ENCODE data around the gene MIOX. TPM values are rescaled to one million over a fixed set of nuclear protein-coding genes. Genes with fewer than 3 reads are reported as not detected.

The MIOX gene
- polyA plus RNA-seq, 1 donor from 2014 or later = not detected

DNA sequence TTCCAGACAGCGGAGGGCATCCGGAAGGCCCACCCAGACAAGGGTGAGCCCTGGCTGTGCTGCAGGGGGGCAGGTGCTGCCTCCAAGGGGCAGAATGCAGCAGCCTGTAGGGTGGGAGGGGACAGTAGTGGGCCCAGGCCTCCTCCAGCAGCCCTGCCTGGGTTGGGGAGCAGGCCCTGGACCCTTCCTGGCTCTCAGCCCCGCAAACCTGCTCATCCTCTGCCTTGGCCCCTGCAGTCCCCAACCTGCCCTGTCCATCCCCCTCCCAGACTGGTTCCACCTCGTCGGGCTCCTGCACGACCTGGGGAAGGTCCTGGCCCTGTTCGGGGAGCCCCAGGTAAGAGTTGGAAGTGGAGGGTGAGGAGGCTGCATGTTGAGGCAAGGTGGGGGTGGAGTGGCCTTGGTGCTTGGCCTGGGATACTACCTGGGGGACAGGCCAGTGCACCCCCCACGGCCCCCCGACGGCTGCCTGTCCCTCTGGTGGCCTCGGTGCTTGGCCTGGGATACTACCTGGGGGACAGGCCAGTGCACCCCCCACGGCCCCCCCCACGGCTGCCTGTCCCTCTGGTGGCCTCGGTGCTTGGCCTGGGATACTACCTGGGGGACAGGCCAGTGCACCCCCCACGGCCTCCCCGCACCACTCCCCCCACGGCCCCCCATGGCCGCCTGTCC is 1.5 kb downstream of the MIOX start:
- Histone ChIP-seq H2AFZ (ENCODE audit: low read depth, low read length) (no peak overlapping the region), H3K36me3 (ENCODE audit: insufficient read depth, low read length) (no peaks in the 10 kb centered on the region), H3K27me3 (ENCODE audit: insufficient read depth, low read depth, low read length) (no peaks in the 10 kb centered on the region), H3K4me2 (ENCODE audit: low read length) (no peak overlapping the region), H4K20me1 (ENCODE audit: insufficient read depth) (no peaks in the 10 kb centered on the region), H3K4me3 (ENCODE audit: low read length) (no peak overlapping the region), H3K9me3 (ENCODE audit: low read length) (no peaks in the 10 kb centered on the region), H3K27ac (ENCODE audit: low read length) (no peak overlapping the region), H3K79me2 (replicated peaks; ENCODE audit: insufficient read depth, low read length) (no peaks in the 10 kb centered on the region), H3K9ac (ENCODE audit: low read length) (no peak overlapping the region), H3F3A (ENCODE audit: insufficient read depth, low read length, poor library complexity, severe bottlenecking) (no peaks in the 10 kb centered on the region), H3K9me2 (ENCODE audit: insufficient read depth, low read length) (no peaks in the 10 kb centered on the region)
- TF ChIP-seq EZH2 (IDR thresholded peaks at IDR 0.05; ENCODE audit: borderline replicate concordance, insufficient read depth, low read length, poor library complexity, severe bottlenecking) = no peak
- TF ChIP-seq SMC3 (conservative IDR thresholded peaks at IDR 0.05; ENCODE audit: poor library complexity) = no peak
- no peak for TF ChIP-seq POLR2AphosphoS5 (IDR thresholded peaks at IDR 0.05)
- no peak for TF ChIP-seq TAF1 (IDR thresholded peaks at IDR 0.05; ENCODE audit: low read depth)
- TF ChIP-seq, protein P1, sequence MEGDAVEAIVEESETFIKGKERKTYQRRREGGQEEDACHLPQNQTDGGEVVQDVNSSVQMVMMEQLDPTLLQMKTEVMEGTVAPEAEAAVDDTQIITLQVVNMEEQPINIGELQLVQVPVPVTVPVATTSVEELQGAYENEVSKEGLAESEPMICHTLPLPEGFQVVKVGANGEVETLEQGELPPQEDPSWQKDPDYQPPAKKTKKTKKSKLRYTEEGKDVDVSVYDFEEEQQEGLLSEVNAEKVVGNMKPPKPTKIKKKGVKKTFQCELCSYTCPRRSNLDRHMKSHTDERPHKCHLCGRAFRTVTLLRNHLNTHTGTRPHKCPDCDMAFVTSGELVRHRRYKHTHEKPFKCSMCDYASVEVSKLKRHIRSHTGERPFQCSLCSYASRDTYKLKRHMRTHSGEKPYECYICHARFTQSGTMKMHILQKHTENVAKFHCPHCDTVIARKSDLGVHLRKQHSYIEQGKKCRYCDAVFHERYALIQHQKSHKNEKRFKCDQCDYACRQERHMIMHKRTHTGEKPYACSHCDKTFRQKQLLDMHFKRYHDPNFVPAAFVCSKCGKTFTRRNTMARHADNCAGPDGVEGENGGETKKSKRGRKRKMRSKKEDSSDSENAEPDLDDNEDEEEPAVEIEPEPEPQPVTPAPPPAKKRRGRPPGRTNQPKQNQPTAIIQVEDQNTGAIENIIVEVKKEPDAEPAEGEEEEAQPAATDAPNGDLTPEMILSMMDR (IDR thresholded peaks at IDR 0.05; ENCODE audit: poor library complexity, severe bottlenecking) = no peak
- no peak for TF ChIP-seq REST (IDR thresholded peaks at IDR 0.05; ENCODE audit: borderline replicate concordance)
- TF ChIP-seq EP300 (conservative IDR thresholded peaks at IDR 0.05; ENCODE audit: poor library complexity, severe bottlenecking) = no peak
- no peak for TF ChIP-seq RAD21 (conservative IDR thresholded peaks at IDR 0.05)
- no peak for TF ChIP-seq MXI1 (conservative IDR thresholded peaks at IDR 0.05; ENCODE audit: poor library complexity, severe bottlenecking)

- H3K27ac ChIP-seq (ENCODE audit: low read length) = no peak overlapping the region
- no peak overlapping the region for H3K9ac ChIP-seq (ENCODE audit: low read length)
- H3K27me3 ChIP-seq (ENCODE audit: insufficient read depth, low read depth, low read length) = no peaks in the 10 kb centered on the region
Measured at GRCh38 chr22:50488886-50489285, 2.2 kb downstream of the MIOX start.

More at GRCh38 chr22:50488886-50489285, 2.2 kb downstream of the MIOX start:
- Histone ChIP-seq H3K36me3 (ENCODE audit: insufficient read depth, low read length) (no peaks in the 10 kb centered on the region), H3K9me2 (ENCODE audit: insufficient read depth, low read length) (no peaks in the 10 kb centered on the region), H4K20me1 (ENCODE audit: insufficient read depth) (no peaks in the 10 kb centered on the region), H3K9me3 (ENCODE audit: low read length) (no peaks in the 10 kb centered on the region), H3F3A (ENCODE audit: insufficient read depth, low read length, poor library complexity, severe bottlenecking) (no peaks in the 10 kb centered on the region), H3K4me2 (ENCODE audit: low read length) (no peak overlapping the region), H2AFZ (ENCODE audit: low read depth, low read length) (no peak overlapping the region), H3K79me2 (replicated peaks; ENCODE audit: insufficient read depth, low read length) (no peaks in the 10 kb centered on the region), H3K4me3 (ENCODE audit: low read length) (no peak overlapping the region)
- TF ChIP-seq POLR2AphosphoS5 (IDR thresholded peaks at IDR 0.05) = no peak
- TF ChIP-seq, protein P1 (IDR thresholded peaks at IDR 0.05; ENCODE audit: poor library complexity, severe bottlenecking) = no peak
- TF ChIP-seq TAF1 (IDR thresholded peaks at IDR 0.05; ENCODE audit: low read depth) = no peak
- TF ChIP-seq MXI1 (conservative IDR thresholded peaks at IDR 0.05; ENCODE audit: poor library complexity, severe bottlenecking) = no peak
- no peak for TF ChIP-seq RAD21 (conservative IDR thresholded peaks at IDR 0.05)
- no peak for TF ChIP-seq REST (IDR thresholded peaks at IDR 0.05; ENCODE audit: borderline replicate concordance)
- no peak for TF ChIP-seq EP300 (conservative IDR thresholded peaks at IDR 0.05; ENCODE audit: poor library complexity, severe bottlenecking)
- no peak for TF ChIP-seq EZH2 (IDR thresholded peaks at IDR 0.05; ENCODE audit: borderline replicate concordance, insufficient read depth, low read length, poor library complexity, severe bottlenecking)
- TF ChIP-seq SMC3 (conservative IDR thresholded peaks at IDR 0.05; ENCODE audit: poor library complexity) = no peak
